Prostate gland (tissue), 2 donors: ENCODE measurements around the gene CELF4. TPM values are rescaled to one million over a fixed set of nuclear protein-coding genes. Genes with fewer than 3 reads are reported as not detected.

Source experiments
- DNase-seq: peaks from one replicate; pipeline ENCODE4 v3.0.0-alpha.2; 2019; ENCODE audit warnings: low spot score
- H3K27ac ChIP-seq, 2 donors: fragments of 200-600 bp; sonication (generic); 2 replicates each; pipeline ENCODE4 v1.5.1; 2017 to 2019
- H3K27me3 ChIP-seq: fragments of 200-600 bp; sonication (generic); replicated peaks from 2 replicates; pipeline ENCODE4 v1.5.1; 2019; ENCODE audit not compliant: insufficient read depth
- H3K36me3 ChIP-seq, 2 donors: fragments of 200-600 bp; sonication (generic); 1 replicate in 1 of 2; 2 replicates in 1 of 2; pipeline versions ENCODE4 v1.5.1 to v1.8.1; 2017 to 2019
- H3K4me1 ChIP-seq: fragments of 200-600 bp; sonication (generic); replicated peaks from 2 replicates; pipeline ENCODE4 v1.5.1; 2019
- H3K4me3 ChIP-seq, 2 donors: fragments of 200-600 bp; sonication (generic); 2 replicates each; pipeline ENCODE4 v1.5.1; 2017 to 2019
- H3K9me3 ChIP-seq: fragments of 200-600 bp; sonication (generic); 2 replicates; pipeline ENCODE4 v1.5.1; 2017
- POLR2A ChIP-seq: fragments of 450-650 bp; IDR thresholded peaks from one replicate; pipeline ENCODE4 v1.6.1; 2016; ENCODE audit warnings: antibody characterized with exemption, mild to moderate bottlenecking
- POLR2AphosphoS5 ChIP-seq: sonication (generic); formaldehyde crosslinking; IDR thresholded peaks from one replicate; pipeline ENCODE4 v1.6.1; 2017; ENCODE audit warnings: antibody characterized with exemption
- WGBS: methylation state at CpG from one replicate; pipeline ENCODE4 v1.1.5; 2018; 5-methylcytosine and 5-hydroxymethylcytosine counted together
- intact Hi-C: fragments of 100-400 bp; cut with DNase I; formaldehyde crosslinking; loops from one replicate; pipeline ENCODE4 v1.14.2; 2022
- total RNA-seq, 2 donors: library from RNA; depleted of rRNA; stranded (reverse); fragments of >200 nt; gene quantifications; one replicate each; pipeline ENCODE4 v1.1.0, GENCODE V29; 2016
- TF ChIP-seq, protein P1 (sequence below), 4 experiments: fragments of 200-600 bp in 2 of 4; fragments of 450-650 bp in 2 of 4; sonication (generic) in 2 of 4; IDR thresholded peaks; 1 replicate in 3 of 4; 2 replicates in 1 of 4; pipeline ENCODE4 v1.5.1; 2016 to 2019; ENCODE audit warnings: antibody characterized with exemption in 4 of 4, mild to moderate bottlenecking in 2 of 4, moderate library complexity in 2 of 4

Gene CELF4
- total RNA-seq, 2 donors from 2014 or later, result 7.8 to 8.5 TPM

GRCh38 chr18:37304012-37304680 is 261.5 kb downstream of the CELF4 start:
- Histone ChIP-seq H3K4me1 (peaks cover 4% of the 10 kb centered on the region), H3K27me3 (no peaks in the 10 kb centered on the region), H3K4me3 (no peak overlapping the region), H3K36me3 (no peaks in the 10 kb centered on the region), H3K9me3 (no peaks in the 10 kb centered on the region), H3K27ac (no peak overlapping the region)
- DNase-seq, result no peak
- TF ChIP-seq POLR2AphosphoS5, result no peak
- TF ChIP-seq POLR2A, result no peak
- TF ChIP-seq, protein P1, sequence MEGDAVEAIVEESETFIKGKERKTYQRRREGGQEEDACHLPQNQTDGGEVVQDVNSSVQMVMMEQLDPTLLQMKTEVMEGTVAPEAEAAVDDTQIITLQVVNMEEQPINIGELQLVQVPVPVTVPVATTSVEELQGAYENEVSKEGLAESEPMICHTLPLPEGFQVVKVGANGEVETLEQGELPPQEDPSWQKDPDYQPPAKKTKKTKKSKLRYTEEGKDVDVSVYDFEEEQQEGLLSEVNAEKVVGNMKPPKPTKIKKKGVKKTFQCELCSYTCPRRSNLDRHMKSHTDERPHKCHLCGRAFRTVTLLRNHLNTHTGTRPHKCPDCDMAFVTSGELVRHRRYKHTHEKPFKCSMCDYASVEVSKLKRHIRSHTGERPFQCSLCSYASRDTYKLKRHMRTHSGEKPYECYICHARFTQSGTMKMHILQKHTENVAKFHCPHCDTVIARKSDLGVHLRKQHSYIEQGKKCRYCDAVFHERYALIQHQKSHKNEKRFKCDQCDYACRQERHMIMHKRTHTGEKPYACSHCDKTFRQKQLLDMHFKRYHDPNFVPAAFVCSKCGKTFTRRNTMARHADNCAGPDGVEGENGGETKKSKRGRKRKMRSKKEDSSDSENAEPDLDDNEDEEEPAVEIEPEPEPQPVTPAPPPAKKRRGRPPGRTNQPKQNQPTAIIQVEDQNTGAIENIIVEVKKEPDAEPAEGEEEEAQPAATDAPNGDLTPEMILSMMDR (IDR thresholded peaks at IDR 0.05), result no peak
- WGBS, result 88% methylated on average over 5 of the region's 5 CpGs
- intact Hi-C loops, result no loop called here

GRCh38 chr18:37303009-37303408 is 262.6 kb downstream of the CELF4 start:
- Histone ChIP-seq H3K4me1 (peaks cover 7% of the 10 kb centered on the region), H3K27me3 (no peaks in the 10 kb centered on the region), H3K27ac (no peak overlapping the region), H3K36me3 (no peaks in the 10 kb centered on the region), H3K4me3 (no peak overlapping the region), H3K9me3 (no peaks in the 10 kb centered on the region)
- intact Hi-C loops, result no loop called here
- WGBS, result 23% methylated on average over 2 of the region's 2 CpGs
- DNase-seq, result no peak
- TF ChIP-seq POLR2A (no peak), POLR2AphosphoS5 (no peak)
- TF ChIP-seq, protein P1 (IDR thresholded peaks at IDR 0.05), result no peak

DNA sequence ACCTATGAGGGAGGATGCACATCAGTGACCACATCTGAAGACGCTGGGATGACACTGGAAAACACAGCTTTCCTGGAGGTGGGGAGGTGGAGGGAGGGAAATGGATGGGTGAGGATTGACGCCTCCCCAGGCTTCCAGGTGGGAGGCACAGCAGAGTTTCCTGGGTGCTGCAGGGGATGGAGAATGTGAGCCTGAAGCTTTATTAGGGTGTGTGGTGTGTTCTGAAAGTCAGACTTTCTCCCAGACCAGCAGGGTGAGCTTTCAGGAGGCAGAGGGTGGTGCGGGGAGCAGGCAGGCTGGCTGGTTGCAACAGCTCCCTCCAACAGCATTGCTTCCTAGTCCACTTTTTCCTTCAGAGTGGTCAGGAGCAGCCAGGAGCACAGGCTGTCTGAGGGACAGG is 263.1 kb downstream of the CELF4 start:
- Histone ChIP-seq H3K4me3 (no peak overlapping the region), H3K4me1 (peaks cover 7% of the 10 kb centered on the region)
- TF ChIP-seq POLR2A (no peak), POLR2AphosphoS5 (no peak)
- TF ChIP-seq, protein P1 (IDR thresholded peaks at IDR 0.05), result no peak

GRCh38 chr18:37299471-37300304 is 265.9 kb downstream of the CELF4 start:
- peak; percentile 70 for DNase-seq
- no peak overlapping the region for H3K4me3 ChIP-seq
- no peak for TF ChIP-seq POLR2A
- TF ChIP-seq, protein P1 (IDR thresholded peaks at IDR 0.05), result no peak
- peak; percentile 61 for TF ChIP-seq POLR2AphosphoS5
- no peaks in the 10 kb centered on the region for H3K36me3 ChIP-seq
- 28% methylated on average over 10 of the region's 10 CpGs for WGBS
- H3K27me3 ChIP-seq, result no peaks in the 10 kb centered on the region
- intact Hi-C loops, result no loop called here
- no peaks in the 10 kb centered on the region for H3K9me3 ChIP-seq
- no peak overlapping the region for H3K27ac ChIP-seq
- H3K4me1 ChIP-seq, result peaks cover 7% of the 10 kb centered on the region

More for the DNA sequence above, 263.1 kb downstream of the CELF4 start:
- no peak overlapping the region for H3K27ac ChIP-seq
- no peaks in the 10 kb centered on the region for H3K9me3 ChIP-seq
- no peaks in the 10 kb centered on the region for H3K27me3 ChIP-seq
- WGBS, result 84% methylated on average over 3 of the region's 3 CpGs
- intact Hi-C loops, result no loop called here
- H3K36me3 ChIP-seq, result no peaks in the 10 kb centered on the region
- DNase-seq, result no peak
